GM18858 (cell line): ENCODE data around the gene CFAP77.
A peak's percentile ranks its signal among the peaks of the same experiment; 100 is the strongest.
"Not testable (repeated sequence)": the region's sequence is repeated elsewhere in the genome, so short reads cannot be mapped to it uniquely, and the experiment has no call there.

ENCODE experiments used
- ATAC-seq: cut with Tn5 transposase; IDR thresholded peaks from one replicate; pipeline ENCODE4 v1.9.1; 2021; ENCODE audit not compliant: unreplicated experiment

The CFAP77 gene

DNA sequence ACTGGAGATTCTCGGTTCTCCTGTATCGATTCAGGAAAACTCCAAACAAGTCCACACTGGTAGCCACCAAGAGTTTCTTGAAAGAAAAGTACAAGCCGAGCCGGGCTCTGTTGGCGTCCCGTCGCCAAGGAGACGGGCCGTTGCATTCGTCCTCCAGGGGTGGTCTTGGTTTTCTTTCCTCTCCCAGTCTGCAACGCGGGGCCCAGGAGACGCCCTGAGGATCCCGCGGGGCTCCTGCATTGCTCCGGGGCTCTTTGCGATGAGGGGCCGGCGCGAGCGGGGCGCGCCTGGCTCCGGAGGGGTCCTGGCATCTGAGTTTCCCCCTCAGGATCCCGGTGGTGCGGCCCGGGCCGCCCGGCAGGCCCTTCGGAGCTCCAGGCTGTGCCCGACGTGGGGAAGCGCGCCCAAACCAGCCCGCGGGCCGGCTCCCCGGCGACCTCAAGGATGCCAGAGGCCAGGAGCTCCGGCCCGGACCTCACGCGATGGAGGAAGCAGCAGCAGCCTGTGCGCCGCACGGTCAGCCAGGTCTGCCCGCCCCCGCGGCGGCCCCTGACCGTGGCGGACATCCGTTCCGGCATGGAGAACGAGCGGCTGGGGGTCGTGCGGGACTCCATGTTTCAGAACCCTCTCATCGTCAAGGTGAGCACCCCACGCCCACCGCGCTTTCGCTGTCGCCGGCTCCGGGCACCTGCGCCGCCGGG lies at the start of gene CFAP77:
Gene CFAP77 (plus strand): TSS at position 384 of the 701 bp plus-strand sequence. CDS start 61 bp downstream, at position 445.
- no peak for ATAC-seq

DNA sequence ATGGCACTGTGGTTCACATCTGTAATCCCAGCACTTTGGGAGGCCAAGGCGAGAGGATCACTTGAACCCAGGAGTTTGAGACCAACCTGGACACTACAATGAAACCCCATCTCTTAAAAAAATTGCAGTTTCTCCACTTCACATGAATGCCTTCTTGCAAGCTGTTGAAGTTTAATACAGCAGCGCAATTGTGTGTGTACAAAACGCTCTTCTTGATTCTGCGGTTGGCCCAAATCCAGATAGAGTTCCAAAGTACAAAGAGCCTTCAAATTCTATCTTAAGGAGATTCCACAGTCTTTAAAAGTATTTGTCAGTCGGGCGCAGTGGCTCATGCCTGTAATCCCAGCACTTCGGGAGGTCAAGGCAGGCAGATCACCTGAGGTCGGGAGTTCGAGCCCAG lies 45.9 kb upstream of the CFAP77 start:
- ATAC-seq = no peak

DNA sequence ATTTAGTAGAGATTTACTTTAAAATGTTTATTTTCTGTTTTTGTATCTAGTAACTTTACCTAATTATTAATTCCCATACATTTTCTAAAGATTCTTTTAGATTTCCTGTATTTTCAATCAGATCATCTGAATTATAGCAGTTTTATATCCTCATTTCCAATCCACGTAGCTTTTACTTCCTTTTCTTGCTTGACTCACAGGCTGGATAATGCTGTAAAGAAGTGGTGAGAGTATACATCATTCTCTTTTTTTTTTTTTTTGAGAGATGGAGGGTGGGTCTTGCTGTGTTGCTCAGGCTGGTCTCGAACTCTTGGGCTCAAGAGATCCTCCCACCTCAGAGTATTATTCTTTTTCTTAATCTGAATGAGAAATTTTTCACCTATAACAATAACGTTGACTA lies 44.0 kb upstream of the CFAP77 start:
- ATAC-seq = no peak

DNA sequence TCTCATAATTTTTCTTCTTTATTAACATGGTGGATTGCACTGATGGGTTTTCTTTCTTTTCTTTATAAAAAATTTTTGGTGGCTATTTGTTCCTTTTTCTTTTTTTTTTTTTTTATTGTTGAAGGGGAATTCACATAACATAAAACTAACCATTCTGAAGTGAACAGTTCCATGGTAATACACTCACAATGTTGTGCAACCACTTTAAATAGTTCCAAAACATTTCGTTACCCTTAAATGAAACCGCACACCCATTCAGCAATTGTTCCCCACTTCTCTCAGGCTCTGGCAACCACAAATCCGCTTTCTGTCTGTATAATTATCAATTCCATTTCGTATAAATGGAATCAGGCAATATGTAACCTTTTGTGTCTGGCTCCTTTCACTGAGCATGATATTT lies 43.5 kb upstream of the CFAP77 start:
- ATAC-seq = no peak

DNA sequence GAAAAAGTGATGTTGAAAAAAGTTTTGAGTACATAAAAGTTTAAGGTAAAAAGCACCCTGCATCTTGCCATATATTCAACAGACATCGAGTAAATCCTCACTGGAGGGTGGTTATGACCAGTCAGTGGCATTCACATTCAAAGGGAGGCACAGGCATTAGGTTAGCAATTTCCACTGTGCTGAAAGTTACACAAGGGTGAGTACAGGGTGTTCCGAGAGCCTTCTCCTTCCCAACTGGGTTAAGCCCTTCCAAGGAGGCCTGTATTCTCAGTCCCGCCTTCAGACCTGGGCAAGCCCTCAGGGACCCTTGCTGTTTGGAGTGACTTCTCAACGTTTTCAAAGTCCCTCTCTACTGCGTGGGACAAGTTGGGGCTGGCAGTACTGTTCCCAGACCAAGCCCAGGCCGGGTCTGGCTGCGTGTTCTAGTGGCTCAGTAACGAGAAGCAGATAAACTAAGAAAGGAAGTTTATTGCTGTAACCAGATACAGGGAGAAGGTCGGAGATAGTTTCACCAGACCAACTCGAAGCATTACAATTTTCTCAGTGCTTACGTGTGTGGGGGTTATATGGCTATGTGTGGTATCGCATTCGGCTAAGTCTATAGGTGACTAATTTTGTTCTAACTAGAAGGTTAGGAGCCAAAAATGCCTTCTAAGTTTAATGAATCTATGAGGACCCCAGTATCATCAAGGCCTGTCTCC lies 42.2 kb upstream of the CFAP77 start:
- no peak for ATAC-seq

DNA sequence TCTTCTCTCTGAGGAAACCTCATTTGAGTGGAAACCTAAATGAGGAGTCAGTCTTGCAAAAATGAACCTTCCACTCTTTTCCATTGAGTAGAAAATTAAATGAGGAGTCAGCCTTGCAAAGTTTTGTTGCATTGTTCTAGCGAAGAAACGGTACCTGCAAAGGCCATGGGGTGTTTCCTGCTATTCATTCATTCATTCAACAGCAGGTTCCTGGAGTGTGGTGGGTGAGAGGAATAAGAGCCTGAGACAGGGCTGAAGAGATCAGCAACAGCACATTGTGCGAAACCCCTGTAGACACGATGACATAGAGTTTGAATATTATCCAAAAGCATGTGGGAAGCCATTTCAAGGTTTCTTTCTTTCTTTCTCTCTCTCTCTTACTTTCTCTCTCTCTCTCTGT lies 40.6 kb upstream of the CFAP77 start:
- ATAC-seq = no peak

DNA sequence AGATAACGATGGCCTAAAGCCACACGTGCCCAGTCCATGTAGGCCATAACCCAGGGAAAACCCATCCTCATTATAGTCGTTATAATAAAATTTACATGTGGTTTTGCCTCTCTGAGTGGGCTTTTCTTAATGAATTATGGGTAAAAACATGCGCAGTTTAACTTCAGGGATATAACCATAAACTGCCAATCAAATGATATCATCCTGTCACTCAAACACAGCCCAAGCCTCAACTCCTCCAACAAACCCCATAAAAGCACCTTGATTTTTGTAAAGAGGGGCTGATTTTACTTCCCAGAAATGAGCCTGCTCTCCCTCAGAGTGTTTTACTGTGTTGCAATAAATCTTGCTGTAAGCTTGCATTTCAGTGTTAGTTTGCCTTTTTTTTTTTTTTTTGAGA lies 39.4 kb upstream of the CFAP77 start:
- no peak for ATAC-seq

DNA sequence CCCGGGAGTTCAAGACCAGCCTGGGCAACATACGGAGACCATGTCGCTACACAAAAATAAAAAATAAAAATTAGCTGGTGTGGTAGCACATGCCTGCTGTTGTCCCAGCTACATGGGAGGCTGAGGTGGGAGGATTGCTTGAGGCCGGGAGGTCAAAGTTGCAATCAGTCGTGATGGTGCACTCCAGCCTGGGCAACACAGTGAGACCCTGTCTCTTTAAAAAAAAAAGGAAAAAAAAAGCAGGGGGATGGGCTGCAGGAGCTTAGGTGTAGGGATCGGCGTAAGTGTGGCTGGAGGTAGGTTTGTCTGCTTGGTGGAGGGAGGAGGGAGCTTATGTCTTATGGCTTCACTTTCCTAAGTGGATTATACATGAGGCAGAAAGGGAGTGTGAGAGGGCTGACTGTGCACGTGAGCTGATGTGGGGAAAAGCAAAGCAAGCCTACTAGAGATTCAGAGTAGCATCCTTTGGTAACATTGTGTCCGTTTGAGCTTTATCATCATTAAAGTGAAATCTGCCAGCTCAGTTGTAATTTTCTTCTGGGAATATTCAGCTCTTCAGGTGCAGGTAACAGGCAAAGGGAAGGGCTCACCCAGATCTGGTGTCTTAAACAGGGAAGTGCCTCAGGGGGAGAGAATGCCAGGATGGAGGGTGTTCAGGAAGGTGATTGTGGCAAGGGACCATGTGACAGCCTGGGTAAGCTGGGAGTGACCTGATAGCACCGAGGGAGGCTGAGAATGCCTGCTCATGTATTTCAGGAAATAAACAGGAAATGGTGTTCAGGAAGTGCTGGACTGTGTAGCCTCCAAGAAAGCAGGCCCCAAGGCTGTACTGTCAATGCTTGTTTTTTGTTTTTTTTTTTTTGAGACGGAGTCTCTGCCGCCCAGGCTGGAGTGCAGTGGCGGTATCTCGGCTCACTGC lies 37.6 kb upstream of the CFAP77 start:
- ATAC-seq = no peak

DNA sequence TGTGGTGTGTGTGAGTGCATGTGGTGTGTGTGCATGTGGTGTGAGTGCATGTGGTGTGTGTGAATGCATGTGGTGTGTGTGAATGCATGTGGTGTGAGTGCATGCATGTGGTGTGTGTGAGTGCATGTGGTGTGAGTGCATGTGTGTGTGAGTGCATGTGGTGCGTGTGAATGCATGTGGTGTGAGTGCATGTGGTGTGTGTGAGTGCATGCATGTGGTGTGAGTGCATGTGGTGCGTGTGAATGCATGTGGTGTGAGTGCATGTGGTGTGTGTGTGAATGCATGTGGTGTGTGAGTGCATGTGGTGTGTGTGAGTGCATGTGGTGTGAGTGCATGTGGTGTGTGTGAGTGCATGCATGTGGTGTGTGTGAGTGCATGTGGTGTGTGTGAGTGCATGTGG lies 32.2 kb upstream of the CFAP77 start:
- not testable (repeated sequence) for ATAC-seq

DNA sequence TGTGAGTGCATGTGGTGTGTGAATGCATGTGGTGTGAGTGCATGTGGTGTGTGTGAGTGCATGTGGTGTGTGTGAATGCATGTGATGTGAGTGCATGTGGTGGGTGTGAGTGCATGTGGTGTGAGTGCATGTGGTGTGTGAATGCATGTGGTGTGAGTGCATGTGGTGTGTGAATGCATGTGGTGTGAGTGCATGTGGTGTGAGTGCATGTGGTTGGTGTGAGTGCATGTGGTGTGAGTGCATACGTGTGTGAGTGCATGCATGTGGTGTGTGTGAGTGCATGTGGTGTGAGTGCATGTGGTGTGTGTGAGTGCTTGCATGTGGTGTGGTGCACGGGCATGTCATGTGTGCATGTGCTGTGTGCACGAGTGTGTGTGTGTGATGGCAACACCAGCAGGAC lies 31.6 kb upstream of the CFAP77 start:
- not testable (repeated sequence) for ATAC-seq

DNA sequence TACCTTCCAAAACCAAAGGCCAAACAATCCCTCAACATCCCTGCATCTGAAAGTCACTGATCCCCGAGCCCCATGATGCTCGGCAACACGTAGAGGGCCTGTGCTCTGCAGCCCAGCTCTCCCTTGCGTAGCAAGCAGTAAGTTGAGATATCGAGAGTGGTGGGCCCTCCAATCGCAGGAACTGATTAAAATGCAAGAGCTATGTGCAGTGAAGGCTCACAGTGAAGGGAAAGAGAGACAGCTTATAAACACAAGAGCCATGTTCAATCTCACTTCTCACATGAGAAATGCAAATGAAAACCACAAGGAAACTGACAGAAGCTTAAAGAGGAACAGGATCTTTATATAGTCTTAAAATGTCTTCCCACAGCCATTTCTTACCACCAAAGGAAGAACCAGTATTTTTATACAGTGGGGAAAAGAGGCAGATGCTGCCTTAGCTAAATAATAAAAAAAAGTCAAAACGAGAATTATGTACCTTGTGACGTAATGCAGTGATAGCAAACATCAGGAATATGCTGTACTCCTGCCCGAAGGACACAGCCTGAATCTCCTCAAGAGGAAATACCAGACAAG lies 28.0 kb upstream of the CFAP77 start:
- ATAC-seq = peak; percentile 63

DNA sequence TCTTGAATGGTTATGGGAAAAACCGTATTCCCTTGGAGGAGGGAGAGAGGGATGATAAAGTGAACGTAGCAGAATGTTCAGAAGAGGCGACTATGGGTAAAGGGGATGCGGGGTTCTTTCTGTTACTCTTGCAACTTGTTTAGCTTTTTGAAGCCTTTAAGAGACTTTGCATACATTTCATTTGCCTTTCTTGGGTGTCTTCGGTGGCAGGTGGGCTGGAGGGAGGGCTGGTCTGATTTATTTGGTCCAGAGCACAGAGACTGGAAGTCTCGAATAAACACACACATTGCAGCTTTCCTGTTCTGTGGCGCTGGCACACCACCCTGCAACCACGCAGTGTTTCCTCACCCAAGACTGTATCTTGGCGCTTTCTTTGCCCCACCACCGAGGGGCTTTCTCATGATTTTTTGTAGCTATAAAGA lies 26.5 kb upstream of the CFAP77 start:
- no peak for ATAC-seq

DNA sequence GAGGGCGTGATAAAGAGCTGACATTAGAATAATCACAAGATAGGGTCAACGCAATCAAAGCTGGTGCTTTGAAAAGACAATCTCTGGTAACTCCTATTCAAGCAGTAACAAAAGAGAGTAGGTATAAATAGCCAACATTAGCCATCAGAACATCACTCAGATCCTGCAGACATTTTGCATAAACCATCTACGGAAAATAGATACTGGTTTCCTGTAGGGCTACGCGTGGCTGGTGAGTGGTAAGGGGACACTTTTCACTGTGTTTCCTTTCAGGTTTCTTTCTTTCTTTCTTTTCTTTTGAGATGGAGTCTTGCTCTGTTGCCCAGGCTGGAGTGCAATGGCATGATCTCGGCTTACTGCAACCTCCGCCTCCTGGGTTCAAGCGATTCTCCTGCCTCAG lies 25.6 kb upstream of the CFAP77 start:
- peak; percentile 38 for ATAC-seq

DNA sequence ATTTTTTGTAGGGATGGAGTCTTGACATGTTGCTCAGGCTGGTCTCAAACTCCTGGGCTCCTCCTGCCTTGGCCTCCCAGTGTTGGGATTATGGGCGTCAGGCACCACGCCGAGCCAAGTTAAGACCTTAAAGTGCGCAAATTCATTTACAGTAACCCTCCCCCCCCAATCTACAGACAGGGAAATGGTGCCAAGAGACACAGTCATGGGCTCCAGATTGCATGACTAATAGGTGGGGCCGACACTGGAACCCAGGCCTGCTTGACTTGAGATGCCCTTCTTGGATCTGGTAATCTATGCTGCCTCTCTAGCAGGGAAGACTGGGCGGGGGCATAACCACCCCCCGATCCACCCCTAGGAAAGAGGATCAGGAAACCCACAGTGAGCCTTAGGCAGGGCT lies 22.9 kb upstream of the CFAP77 start:
- no peak for ATAC-seq

DNA sequence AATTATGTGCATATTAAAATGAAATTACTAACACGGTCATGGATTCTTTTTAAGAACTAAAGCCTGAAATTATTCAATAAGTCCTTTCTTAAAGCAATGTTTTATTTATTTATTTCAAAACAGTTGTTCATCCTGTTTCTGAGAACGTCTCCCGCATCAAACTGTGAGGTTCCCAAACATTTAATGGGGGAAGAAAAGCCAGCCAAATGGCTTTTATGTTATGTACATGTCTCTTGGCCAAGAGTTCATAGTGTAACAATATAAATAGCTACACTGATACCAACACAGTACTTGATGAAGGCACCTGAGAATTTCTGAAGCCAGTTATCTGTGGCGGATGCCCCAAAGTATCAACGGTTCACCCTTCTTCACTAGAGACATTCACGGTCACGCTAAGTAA lies 19.0 kb upstream of the CFAP77 start:
- ATAC-seq = no peak

DNA sequence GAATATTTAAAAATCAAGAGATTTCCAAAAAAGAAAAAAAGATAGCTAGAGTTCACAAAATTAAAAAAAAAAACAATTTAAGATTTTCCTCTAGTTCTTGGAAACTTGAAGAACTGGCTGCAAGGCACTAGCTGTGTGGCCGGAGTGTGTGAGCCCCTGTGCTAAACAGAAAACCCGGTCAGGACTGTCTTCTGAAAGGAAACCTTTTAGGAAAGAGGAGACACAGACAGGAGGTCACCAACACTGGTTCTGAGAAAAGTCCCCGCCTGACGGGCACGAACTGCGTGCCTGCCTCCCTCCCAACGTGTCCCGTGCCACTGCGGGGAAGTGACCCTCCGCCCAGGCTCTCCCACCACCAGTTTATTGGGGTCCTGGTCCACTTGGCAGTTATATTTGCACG lies 18.6 kb upstream of the CFAP77 start:
- ATAC-seq = no peak

DNA sequence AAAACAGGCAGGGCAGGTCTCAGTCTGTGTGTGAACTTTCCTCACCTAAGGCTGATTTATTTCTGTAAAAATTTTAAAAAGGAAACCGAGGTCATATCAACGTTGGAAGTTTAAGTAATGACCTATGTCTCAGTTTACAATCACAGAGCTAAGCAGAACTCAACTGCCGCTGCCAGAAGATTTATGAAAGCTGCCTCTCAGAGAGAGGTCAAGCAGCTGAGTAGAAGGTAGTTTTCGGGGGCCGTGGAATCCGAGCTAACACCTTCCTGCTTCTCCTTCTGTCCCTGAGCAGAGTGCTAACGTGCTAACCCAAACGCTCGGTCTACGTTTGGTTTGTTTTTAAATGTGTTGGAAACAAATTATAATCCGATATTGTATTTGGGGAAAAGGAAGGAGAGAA lies 14.5 kb upstream of the CFAP77 start:
- no peak for ATAC-seq

DNA sequence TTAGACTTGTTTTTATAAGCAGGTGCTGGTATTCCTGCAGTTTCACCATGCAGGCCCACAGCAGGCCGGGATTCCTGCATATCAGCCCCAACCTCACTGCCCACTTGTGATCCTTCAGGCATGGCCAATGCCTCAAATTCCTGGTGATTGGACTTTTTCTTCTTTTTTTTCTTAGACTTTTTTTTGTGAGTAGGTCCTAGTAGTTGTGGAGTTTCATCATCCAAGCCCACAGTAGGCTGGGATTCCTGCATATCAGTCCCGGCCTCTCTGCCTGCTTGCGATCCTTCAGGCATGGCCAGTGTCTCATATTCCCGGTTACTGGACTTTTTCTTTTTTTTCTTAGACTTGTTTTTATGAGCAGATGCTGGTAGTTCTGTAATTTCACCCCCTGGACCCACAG lies 8.2 kb upstream of the CFAP77 start:
- ATAC-seq = no peak

DNA sequence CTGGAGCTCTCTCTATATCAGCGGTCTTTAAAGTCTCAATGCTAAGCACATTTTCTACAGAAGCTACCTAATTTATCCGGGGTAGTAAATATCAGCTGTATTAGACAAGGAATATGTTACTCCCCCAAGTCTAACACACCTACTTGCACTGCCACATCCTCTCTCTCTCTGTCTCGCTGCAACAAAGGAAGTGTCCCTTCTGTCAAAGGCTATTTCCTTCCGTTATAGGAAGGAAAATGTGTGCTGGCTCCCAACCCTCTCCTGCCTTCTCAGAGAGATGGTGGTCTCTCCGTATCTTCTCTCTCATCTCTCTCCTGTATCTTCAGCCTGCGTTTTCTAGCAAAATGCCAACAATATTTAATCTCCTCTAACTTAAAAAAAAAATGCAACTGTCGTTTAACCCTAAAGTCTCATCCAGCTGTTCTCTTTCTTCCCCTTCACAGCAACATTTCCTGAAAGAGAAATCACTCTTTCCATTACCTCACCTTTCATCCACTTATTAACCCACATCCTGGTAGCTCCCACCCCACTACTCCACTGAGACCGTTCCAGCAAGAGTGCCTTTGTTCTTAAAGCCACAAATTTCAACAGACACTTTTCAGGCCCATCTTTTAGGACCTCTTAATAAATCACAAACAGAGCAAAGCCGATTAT lies 5.7 kb upstream of the CFAP77 start:
- no peak for ATAC-seq

DNA sequence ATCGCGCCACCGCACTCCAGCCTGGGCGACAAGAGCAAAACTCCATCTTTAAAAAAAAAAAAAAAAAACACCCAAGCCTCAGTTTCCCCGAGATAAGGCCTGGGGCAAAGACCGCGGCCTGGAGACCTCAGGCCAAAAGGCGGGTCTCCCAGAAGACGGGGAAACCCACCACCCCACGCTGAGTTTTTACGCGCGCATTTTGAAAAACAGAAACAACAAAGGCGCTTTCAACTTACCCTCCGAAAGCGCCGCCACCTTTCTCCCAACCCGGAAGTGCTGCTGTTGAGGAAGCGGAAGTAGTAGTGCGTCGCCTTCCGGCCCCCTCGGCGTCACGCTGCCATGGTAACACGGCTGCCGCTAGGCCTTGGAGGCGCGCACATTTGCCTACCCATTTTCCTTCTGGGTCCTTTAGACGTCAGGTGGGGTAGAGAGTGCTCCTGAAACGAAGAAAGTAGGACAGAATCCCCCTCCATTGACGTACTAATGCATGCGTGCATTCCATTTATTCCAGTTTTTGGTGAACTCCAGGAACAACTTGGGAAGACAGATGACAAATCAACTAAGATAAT lies 3.4 kb upstream of the CFAP77 start, which contains the start of gene TTF1:
Gene TTF1 (minus strand): TSS at position 287 of the 569 bp plus-strand sequence. CDS start 4,019 bp downstream, outside the sequence.
- ATAC-seq = peak; percentile 77
